RWPE1 (cell line): Measurements from ENCODE around the gene MACF1.

Experiments used
- CTCF ChIA-PET: fragments of 350-600 bp; sonication (Branson Sonifier 250); formaldehyde crosslinking; extraction: SDS; loops from one replicate; lab custom pipeline; 2021; lab: Yijun Ruan, JAX
- POLR2A ChIA-PET: fragments of 400-600 bp; formaldehyde crosslinking; extraction: SDS; loops from one replicate; lab custom pipeline; 2020; ENCODE audit warnings: antibody characterized with exemption; ENCODE audit not compliant: low non-redundant PET; lab: Yijun Ruan, JAX
- DNase-seq: peaks from one replicate; pipeline ENCODE4 v3.0.0; 2012; ENCODE audit warnings: low spot score
- H3K27ac ChIP-seq: fragments of 450-650 bp; 2 replicates; pipeline ENCODE4 v1.5.1; 2017
- TF ChIP-seq, protein P1 (sequence below): fragments of 450-650 bp; conservative IDR thresholded peaks from 2 replicates; pipeline ENCODE4 v1.5.1; 2017; ENCODE audit warnings: low read depth, mild to moderate bottlenecking

MACF1 gene

DNA sequence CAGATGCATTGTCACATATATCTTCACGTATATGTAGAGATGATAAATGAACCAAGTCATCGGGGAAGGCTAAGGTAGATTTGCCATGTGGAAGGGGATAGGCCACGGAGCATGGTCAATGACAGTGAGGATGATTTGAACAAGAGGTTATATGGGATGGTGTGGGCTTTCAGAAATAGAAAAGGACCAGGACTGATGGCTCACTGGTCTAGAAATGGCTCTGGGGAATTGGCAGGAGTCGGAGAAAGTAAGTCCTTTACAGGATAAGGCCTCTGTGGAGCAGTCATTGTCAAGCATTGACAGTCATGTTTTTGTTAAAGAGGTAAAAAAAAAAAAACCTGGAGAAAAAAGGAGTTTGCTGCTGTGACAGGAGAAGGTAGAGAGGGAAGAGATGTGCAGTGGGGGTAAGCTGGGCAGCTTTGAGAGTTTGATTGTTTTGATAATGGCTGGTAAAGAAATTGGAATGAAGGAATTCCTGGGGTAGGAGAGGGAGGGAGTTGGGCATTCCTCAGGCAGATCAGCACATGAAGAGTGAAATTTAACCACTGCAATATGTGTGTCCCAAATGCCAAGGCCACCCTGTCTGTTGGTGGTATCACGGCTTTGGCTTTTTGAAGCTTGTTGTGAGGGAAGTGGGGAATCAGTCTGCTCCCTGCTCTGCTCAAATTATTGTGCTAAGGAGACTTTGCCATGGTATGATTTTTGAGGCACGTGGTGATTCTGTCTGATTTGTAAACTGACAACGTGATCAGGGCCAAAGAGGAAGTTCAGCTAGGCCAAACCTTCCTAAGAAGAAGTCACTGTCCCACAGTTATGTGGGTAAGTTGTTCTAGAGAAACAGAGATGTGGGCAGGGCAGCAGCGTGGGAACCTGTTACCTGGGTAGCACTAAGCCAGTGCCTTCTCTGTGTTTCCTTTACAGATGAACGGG, 26.0 kb downstream of the MACF1 start:
- DNase-seq = no peak

DNA sequence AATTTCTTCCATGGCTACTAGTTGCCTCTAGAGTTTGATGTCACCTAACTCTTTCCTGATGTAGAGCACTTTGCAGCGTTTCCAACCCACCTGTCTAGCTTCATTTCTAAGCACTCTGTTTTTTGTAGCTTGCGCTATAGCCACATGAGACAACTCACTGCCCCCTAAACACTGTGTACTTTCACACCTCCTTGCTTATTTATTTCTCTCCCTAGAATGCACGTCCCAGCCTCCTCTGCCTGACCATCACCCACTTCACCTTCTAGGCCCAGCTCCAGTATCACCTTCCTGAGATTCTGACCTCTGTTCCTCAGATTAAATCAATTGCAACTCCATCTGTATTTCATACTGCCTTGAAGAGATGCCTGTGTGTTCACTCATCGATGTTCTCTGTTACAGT, 32.5 kb downstream of the MACF1 start:
- DNase-seq = no peak
- POLR2A ChIA-PET = no interaction called here

More for the DNA sequence above, 26.0 kb downstream of the MACF1 start:
- ChIA-PET POLR2A (no interaction called here), CTCF (interaction anchor here (1.6 kb wide), 1 partner anchor 16 kb away, joined by 3 read pairs; no protein-coding TSS in a partner anchor)
- TF ChIP-seq, protein P1, sequence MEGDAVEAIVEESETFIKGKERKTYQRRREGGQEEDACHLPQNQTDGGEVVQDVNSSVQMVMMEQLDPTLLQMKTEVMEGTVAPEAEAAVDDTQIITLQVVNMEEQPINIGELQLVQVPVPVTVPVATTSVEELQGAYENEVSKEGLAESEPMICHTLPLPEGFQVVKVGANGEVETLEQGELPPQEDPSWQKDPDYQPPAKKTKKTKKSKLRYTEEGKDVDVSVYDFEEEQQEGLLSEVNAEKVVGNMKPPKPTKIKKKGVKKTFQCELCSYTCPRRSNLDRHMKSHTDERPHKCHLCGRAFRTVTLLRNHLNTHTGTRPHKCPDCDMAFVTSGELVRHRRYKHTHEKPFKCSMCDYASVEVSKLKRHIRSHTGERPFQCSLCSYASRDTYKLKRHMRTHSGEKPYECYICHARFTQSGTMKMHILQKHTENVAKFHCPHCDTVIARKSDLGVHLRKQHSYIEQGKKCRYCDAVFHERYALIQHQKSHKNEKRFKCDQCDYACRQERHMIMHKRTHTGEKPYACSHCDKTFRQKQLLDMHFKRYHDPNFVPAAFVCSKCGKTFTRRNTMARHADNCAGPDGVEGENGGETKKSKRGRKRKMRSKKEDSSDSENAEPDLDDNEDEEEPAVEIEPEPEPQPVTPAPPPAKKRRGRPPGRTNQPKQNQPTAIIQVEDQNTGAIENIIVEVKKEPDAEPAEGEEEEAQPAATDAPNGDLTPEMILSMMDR = no peak
- no peak overlapping the region for H3K27ac ChIP-seq

DNA sequence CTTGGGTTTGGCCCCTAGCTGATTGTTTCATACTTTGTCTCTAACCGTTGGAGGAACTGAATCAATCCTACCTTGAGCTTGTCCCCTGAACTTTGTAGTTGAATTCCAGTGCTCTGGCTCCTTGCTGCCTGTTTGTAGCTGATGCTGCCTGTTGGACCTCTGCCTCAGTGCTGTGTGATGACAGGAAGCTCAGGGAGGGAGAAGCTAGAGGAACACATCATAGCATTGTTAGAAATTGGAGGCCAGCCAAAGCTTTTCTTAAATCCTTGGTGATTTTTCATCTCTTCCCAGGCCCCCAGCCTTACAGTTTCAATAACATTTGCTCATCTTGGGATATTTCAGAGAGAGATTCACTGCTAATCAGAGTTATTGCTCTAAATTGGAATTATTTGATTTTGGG, 34.0 kb downstream of the MACF1 start:
- ChIA-PET POLR2A (no interaction called here), CTCF (interaction anchor here (0.6 to 0.7 kb wide), 2 partner anchors 149 to 214 kb away, joined by 3 to 4 read pairs; no protein-coding TSS in a partner anchor)
- TF ChIP-seq, protein P1 = no peak
- no peak for DNase-seq
- no peak overlapping the region for H3K27ac ChIP-seq

More for the DNA sequence above, 32.5 kb downstream of the MACF1 start:
- no peak overlapping the region for H3K27ac ChIP-seq
- TF ChIP-seq, protein P1 = no peak
- CTCF ChIA-PET = interaction anchor here (0.6 to 2.3 kb wide), 2 partner anchors 45 to 159 kb away, joined by 6 to 8 read pairs; no protein-coding TSS in a partner anchor

DNA sequence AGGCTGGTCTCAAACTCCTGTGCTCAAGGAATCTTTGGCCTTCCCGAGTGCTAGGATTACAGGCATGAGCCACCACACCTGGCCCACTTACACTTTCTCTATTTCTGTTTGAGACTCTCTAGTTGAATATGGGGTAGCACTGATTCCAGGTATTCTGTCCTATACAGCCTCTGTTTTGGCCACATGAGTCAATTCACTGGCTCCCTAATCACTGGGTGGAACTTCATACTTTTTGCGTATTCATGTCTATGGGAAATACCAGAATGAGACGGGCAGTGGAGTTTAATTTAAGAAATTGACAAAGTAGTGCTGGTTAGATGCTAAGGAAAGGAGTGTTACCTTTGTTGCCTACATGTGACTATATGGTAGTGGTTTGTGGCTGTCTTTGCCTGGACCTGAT, 35.5 kb downstream of the MACF1 start:
- TF ChIP-seq, protein P1 = no peak
- CTCF ChIA-PET = no interaction called here
- no peak overlapping the region for H3K27ac ChIP-seq
- no peak for DNase-seq
- POLR2A ChIA-PET = no interaction called here

DNA sequence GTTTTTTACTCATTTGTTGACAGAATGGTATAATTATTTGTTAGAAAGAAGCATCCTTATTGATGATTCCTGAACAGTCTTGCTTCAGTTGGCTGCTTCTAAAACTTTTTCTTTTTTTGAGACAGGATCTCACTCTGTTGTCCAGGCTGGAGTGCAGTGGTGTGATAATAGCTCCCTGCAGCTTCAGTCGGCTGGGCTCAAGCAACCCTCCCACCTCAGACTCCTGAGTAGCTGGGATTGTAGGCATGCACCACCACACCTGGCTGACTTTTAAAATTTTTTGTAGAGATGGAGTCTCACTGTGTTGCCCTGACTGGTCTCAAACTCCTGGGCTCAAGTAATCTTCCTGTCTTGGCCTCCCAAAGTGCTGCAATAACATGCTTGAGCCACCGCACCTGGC, 38.8 kb downstream of the MACF1 start:
- ChIA-PET POLR2A (no interaction called here), CTCF (no interaction called here)
- H3K27ac ChIP-seq = no peak overlapping the region
- TF ChIP-seq, protein P1 = no peak
- DNase-seq = no peak

DNA sequence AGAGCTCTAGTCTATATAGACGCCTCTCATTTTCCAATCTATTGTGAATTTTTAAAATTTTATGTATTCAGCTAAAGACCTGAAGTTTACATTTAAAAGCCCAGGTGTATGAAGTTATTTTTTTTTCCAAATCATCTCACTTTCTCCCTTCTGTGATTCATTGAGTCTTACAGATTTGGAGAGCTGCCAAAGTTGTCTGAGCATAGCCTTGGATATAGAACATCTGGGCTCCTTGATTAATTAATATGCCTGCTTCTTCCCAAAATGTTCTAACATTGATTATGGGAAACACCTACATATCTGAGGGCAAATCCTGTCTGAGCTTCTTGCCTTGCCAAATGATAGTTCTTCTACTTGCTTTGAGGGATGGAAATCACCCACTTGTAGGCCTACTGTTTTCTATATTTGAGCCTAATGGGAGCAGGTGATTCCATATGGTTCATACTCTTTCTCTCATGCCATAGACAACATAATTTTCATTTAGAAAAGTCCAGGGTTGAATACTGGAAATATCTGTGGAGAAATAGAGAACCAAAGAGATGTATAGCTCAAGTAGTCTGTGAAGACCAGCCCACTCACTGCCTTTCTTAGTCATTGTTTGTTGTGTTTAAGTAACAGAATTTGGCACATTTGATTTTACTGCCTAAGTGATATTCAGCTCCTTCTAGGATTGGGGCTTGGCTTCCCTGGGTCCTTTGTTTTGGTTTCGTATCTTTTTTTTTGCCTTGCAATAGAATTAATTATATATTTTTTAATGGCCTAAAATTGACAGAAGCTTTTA, 46.2 kb downstream of the MACF1 start:
- no peak for DNase-seq
- ChIA-PET POLR2A (no interaction called here), CTCF (interaction anchor here (0.6 to 1.1 kb wide), 2 partner anchors 8 to 325 kb away, joined by 5 to 6 read pairs; no protein-coding TSS in a partner anchor)
- H3K27ac ChIP-seq = no peak overlapping the region
- TF ChIP-seq, protein P1 = no peak
